Dedifferentiated amniotic fluid mesenchymal stem cell (primary cell): Measurements from ENCODE around the gene ANKMY2.
A peak's percentile ranks its signal among the peaks of the same experiment; 100 is the strongest.
"Not testable (repeated sequence)": the region's sequence is repeated elsewhere in the genome, so short reads cannot be mapped to it uniquely, and the experiment has no call there.

ENCODE experiments used
- DNase-seq: peaks from one replicate; pipeline ENCODE4 v3.0.0-alpha.2; 2016; ENCODE audit errors: extremely low spot score

ANKMY2 gene

DNA sequence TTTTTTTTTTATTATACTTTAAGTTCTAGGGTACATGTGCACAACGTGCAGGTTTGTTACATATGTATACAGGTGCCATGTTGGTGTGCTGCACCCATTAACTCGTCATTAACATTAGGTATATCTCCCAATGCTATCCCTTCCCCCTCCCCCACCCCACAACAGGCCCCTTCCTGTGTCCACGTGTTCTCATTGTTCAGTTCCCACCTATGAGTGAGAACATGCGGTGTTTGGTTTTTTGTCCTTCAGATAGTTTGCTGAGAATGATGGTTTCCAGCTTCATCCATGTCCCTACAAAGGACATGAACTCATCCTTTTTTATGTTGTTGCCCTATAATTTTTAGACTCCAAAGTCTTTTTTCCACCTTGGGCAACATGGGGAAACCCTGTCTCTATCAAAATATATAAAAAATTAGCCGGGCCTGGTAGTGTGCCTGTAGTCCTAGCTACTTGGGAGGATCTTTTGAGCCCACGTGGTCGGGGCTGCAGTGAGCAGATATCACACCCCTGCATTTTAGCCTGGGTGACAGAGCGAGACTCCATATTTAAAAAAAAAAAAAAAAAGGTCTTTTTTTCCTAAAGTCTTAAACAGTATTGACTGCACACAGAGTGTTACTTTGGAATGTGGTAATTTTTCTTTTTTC is 14.4 kb upstream of the ANKMY2 start:
- not testable (repeated sequence) for DNase-seq

- DNase-seq: peak; percentile 30
Measured at GRCh38 chr7:16657656-16658279, 12.2 kb upstream of the ANKMY2 start.

GRCh38 chr7:16656141-16656540 is 10.6 kb upstream of the ANKMY2 start:
- no peak for DNase-seq

DNA sequence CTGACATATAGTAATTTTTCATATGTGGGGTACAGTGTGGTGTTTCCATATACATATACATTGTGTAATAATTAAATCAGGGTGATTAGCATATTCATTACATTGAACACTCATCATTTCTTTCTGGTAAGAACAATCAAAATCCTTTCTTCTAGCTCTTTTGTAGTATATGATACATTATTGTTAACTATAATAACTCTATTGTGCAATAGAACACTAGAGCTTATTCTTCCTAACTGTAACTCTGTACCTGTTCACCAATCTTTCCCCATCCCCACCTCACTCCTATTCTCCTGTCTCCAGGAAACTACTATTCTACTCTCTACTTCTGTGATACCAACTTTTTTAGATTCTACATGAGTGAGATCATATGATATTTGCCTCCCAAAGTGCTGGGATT is 9.8 kb upstream of the ANKMY2 start:
- DNase-seq: no peak

DNA sequence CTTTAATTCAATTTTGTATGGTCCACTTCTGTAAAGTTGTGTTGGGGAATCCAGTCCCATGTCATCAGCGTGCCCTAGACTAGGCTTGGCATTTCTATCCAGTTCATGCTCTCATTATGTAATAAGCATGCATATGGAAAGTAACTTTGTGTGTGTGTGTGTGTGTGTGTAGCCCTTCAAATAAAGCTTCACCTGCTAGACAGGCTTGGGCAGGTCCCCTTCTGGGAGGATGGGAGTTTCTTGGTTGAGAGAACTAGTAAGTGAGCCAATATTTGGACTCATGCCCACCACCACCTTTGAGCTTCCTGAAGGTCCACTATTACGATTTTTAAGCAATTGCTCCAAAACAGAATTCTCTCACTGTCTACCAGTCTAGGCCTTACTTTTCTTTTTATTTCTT is 7.3 kb upstream of the ANKMY2 start:
- DNase-seq: no peak

DNA sequence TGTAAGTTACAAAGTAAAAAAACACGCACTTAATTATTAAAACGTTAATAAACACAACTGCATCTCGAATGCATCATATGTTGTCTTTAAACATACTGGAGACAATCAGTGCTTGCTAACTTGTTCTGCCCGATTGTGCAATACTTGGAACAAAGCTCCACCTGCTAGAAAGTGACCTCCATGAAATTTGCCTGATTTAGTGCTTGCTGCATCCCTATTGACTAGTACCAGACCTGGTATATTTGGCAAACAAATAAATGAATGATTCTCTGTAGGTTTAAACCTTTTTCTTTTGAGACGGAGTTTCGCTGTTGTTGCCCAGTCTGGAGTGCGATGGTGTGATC is 6.7 kb upstream of the ANKMY2 start:
- no peak for DNase-seq

DNA sequence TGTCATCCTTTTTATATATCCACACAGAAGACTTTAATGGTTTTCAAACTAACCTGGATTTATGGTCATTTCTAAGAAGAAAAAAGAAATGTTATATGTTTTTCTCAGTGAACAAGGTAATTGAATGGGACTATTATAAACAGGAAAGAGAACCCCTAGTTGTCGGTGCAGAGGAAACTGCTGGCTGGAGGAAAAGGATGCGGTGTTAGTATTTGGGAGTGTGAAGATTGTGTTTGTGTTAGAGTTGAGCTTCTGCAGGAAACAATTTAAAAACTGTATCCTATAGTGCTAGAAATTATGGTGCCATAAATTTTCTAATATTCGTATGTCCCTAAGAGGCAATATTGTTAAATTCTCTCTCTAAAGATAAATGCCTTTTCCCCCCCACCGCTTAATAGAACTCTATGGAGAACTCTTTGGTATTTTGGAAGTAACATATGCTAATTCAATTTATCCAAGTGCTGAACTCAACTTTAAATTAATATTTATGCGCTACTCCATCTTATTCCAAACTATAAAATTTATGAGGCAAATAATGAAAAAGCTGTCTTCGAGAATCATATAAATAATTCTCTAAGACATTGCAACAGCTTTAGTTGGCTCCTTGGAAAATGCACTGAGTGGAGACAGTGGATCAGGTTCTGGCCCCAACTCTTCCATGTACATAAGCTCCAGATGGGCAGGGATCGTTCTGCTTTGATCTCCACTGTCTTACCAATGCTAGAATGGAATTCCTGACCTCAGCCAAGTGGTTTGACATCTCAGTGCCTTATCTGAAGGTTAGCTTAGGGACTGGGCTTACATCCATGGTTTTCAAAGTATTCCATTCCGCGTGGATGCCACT is 6.1 kb upstream of the ANKMY2 start:
- DNase-seq: no peak

- DNase-seq: no peak
Measured at GRCh38 chr7:16650266-16650665, 4.7 kb upstream of the ANKMY2 start.

DNA sequence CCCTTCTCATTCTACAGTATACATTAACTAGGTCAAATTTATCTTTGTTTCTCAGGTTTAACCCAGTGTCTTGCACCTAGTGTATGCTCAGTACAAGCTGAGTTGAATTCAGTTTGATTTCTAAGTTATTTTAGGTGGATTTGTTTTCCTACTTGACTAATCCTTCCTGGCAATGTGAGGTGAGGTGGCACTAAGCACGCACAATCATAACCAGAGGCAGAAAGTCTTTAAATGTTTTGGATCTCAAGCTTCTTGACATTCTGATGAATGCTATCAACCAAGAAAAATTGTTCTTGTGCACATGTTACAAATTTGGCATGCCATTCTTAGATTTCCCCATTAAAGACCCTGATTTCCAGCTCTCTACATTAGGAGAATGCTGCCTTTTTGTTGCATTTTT is 3.6 kb upstream of the ANKMY2 start:
- no peak for DNase-seq

DNA sequence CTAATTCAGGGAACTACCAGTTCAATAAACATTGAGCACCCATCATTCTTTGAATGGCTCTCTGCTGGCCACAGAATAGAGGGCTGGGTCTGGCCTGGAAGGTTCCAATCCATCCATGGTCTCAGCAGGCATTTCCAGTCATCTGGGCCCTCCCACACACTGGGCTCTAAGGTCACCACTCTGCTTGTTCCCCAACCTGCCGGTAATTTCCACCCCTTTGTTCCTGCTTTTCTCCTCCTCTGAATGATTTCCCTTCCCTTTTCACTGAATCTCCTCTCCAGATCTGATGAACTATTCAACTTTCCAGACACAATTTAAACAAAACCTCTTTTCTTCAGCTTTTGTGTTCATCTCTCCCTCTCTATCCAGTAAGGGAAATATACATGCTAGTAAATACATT is 3.0 kb upstream of the ANKMY2 start:
- DNase-seq: no peak

DNA sequence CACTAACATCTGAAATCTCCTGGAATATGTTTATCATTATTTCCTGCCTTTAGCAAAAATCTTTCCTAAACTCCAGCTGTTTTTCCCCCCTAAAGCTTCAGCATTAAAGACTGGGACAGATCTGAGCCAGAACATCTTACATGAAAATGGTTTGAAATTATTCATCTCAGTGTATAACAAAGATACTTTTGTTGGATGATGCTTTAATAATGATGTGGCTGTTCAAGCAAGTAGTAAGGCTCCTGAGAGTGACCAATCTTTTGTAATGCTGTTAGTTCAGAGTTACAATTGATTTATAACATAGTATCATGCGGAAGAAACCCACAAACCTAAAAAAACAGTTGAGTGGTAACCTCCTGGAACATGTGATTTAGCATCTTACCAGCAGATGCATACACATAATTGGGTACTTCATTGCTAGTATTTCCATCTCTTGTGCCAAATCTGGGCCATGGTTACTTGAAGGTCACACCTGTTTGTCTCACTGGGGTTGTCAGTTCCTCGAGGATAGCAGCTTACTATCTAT is 1.9 kb upstream of the ANKMY2 start:
- no peak for DNase-seq

GRCh38 chr7:16646472-16647072 is 1.0 kb upstream of the ANKMY2 start:
- no peak for DNase-seq

GRCh38 chr7:16644636-16645592 is 640 bp downstream of the ANKMY2 start:
- DNase-seq: no peak

- no peak for DNase-seq
Measured at GRCh38 chr7:16644157-16644556, 1.4 kb downstream of the ANKMY2 start.

GRCh38 chr7:16638282-16639280 is 7.0 kb downstream of the ANKMY2 start:
- no peak for DNase-seq

- no peak for DNase-seq
Measured at GRCh38 chr7:16637379-16637778, 8.2 kb downstream of the ANKMY2 start.

DNA sequence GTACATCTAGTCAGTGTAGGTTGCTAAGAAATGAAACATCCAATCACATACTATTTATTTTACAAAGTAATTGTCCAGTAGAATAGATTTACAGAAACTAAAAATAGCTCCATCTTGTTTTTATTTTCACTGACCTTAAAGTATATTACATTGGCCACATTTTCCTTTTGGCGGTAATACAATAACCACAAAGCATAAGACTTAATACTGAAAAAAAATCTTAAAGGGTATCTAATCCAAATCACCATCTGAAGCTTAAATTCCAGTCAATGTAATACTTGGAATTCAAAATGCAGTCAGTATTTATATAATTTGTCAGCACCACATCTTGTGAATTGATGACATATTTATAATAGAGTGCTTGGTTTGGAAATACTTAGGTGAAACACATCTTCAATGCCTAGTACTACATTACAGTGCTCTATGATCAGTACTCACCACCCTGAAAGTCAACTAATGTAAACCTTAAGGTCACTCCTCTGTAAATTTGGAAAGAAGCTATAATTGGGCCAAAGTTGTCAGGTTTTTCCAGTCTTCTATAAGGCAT is 8.9 kb downstream of the ANKMY2 start:
- peak; percentile 69 for DNase-seq

DNA sequence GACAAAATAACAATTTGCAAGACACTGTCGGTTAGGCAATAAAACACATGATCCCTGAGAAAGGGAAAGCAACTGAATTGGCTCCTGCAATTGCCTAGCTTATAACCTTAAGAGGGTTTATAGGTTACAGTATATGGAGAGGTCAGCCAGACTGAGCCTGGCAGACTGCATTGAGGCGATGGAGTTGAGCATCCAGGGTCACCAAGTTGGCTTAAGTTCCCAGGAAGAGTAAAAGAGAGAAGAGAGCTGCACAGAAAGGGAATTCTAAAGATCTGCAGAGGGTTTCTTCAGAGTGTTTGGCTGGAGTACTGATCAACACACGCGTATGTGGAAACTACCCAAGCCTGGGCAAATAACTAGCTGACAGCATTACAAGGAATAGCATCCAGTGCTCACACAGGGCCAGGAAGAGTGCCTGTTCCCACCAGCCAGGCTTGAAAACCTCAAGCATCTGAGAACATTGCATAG is 11.2 kb downstream of the ANKMY2 start:
- DNase-seq: no peak

DNA sequence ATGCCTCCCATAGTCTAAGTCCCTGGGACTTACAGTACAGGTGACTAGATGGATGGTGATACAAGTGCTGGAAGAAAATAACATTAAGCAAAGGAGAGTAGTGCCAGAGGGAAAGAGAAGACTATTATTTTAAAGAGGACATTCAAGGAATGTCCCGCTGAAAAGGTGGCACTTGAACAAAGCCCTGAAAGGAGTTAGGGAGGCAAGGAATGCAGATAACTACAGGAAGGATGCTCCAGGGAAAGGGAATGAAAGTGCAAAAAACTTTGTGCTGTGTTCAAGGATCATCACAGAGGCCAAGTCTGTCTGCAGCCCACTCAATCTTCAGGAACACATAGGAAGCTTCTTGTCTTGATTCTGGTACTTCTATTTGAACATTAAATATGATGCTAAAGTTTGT is 14.9 kb downstream of the ANKMY2 start:
- DNase-seq: no peak

- no peak for DNase-seq
Measured at GRCh38 chr7:16627236-16627635, 18.3 kb downstream of the ANKMY2 start.
